HG03039 (cell line): ENCODE data around the gene CD68.
"Not testable (repeated sequence)": the region's sequence is repeated elsewhere in the genome, so short reads cannot be mapped to it uniquely, and the experiment has no call there.

ENCODE experiments used
- ATAC-seq: cut with Tn5 transposase; IDR thresholded peaks from one replicate; pipeline ENCODE4 v1.9.1; 2021; ENCODE audit warnings: mild to moderate bottlenecking, moderate library complexity; ENCODE audit not compliant: unreplicated experiment

CD68 gene

DNA sequence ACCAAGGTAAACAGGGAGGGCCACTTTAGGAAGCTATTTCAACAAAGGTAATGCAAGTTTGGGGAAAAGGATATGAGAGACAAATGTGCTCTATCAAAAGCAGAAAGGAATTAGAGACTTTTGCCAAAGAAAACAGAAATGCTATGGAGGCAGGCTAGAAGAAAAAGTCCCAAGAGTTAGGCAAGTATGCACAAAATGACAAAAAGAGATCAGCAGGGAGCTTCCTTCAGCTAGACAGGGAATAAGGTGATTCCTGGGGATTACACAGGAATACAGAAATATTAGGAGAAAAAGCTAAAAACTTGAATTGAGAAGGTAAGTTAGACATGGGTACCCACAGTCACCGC is 32.8 kb downstream of the CD68 start:
- ATAC-seq: no peak

DNA sequence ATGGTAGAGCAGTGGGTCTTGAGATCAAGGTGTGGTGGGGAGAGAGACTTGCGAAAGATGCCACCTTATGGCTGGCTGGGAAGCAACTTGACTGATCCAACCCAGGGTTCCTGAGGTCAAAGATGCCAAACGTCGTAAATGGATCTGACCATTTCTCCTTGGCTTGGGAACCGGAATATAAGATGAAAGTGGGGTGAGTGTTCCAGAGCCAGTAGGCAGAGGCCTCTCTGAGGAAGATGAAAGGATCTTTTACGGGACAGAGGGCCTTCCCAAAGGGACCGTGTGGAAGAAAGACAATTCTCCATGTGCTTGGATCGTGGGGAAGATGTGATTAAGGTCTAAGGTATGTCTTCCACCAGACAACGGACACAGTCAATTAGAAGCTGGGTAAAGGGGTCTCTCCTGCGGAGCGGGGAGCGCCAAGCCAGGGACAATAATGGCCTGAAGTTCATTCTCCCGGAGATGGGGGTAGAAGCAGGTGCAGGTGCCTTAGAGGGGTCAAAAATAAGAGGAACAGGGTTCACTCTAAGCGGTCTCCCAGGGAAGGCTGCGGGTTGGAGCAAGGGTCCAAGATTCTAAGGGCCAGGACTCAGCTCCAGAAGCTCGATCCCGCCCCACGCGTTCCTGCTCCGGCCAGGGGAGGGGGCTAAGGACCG is 34.5 kb downstream of the CD68 start:
- ATAC-seq: no peak

DNA sequence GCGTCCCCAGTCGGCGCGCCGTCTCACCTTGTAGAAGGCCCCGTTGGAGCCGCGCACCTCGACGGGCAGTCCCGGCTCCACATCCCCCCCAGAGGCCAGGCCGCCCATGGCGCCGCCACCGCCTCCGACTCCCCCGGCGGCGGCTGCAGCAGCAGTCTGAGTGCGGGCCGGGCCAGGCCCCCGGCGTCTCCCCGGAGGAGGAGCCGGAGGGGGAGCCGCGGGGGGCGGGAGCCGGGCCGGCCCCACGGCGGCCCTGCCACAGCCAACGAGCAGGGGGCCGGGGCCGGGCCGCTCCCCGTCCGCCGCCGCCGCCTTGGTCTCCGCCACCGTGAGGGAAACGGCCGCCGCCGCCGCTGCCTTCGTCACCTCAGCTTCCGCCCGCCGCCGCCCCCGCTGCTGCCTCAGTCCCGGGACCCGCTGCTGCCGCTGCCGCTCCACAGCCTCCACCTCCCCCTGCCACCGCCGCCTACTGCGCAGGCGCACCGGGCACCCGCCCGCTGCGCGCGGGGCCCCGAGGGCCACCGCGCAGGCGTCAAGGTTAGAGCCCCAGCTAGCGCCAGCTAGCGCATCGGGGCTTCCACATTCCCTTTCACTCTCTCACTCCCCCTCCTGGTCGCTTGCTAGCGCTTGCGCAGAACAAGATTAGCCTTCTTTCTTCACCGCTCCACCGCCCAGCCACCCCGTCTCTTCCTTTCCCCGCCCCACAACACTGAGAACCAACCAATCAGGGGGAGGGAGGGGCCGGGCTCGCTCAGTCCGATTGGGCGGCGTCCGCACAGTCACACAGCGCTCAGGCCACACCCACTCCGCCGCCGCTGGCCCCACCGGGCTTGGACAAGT is 35.2 kb downstream of the CD68 start, which contains the start of gene FXR2:
Gene FXR2 (minus strand): TSS at position 473 of the 840 bp plus-strand sequence. CDS start 365 bp downstream, at position 108.
- ATAC-seq: peak; percentile 85

DNA sequence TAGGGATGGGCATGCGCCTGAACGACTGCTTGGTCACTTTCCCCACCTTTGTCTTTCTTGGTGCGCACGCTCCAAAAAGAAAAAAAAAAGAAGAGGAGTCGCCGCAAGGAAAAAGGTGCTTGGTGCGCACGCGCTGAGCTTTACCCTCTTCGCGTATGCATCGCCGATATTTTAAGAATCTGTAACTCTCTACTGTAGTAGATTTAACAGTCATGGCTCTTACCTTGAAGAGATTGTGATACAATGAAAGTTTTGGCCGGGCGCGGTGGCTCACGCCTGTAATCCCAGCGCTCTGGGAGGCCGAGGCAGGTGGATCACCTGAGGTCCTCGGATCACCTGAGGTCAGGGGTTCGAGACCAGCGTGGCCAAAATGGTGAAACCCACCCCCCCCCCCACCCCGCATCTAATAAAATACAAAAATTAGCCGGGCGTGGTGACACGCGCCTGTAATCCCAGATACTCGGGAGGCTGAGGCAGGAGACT is 35.9 kb downstream of the CD68 start:
- no peak for ATAC-seq

DNA sequence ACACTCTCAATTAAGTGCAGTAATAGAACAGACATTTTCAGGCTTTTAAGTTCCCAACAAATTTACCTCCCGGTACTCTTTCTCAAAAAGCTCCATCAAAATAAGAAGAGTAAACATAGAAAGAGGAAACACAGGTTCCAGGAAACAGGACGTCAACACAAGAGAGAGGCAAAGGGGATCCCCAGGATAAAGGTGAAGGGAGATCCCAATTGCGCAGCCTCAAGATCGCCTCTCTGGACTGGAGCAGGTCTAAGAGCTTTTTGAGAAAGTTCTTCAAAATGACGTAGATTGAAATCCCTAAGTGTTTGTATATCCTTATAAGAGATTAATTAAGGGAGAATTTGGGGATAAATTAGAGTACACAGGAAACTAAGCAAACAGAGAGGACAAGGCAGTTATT is 39.2 kb downstream of the CD68 start:
- no peak for ATAC-seq

DNA sequence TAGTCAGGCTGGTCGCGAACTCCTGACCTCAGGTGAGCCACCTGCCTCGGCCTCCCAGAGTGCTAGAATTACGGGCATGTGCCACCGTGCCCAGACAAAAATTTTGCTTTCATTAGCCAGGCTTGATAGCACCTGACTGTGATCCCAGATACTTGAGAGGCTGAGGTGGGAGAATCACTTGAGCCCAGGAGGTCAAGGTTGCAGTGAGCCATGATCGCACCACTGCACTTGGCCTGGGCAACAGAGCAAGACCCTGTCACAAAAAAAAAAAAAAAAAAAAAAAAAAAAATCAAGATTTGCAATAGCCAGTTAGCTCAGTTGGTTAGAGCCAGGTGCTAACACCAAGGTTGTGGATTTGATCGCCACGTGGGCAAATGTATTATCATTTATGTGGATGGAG is 41.4 kb downstream of the CD68 start:
- no peak for ATAC-seq

DNA sequence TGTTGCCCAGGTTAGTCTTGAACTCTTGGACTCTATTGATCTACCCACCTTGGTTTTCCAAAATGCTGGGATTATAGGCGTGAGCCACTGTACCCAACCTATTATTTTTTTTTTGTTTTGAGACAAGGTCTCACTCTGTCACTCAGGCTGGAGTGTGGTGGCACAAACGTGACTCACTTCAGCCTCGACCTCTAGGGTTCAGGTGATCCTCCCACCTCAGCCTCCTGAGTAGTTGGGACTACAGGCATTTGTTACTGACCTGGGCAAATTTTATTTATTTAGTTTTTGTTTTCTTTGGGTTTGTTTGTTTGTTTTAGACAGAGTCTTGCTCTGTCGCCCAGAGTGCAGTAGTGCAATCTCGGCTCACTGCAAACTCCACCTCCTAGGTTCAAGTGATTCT is 44.2 kb downstream of the CD68 start:
- ATAC-seq: no peak

DNA sequence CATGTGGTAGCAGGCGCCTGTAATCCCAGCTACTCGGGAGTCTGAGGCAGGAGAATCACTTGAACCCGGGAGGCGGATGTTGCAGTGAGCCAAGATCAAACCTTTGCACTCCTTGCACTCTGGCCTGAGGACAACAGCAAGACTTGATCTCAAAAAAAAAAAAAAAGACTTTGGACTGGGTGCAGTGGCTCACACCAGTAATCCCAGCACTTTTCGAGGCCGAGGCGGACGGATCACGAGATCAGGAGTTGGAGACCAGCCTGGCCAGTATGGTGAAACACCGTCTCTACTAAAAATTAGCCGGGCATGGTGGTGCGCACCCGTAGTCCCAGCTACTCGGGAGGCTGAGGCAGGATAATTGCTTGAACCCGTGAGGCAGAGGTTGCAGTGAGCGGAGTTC is 46.3 kb downstream of the CD68 start:
- ATAC-seq: not testable (repeated sequence)

DNA sequence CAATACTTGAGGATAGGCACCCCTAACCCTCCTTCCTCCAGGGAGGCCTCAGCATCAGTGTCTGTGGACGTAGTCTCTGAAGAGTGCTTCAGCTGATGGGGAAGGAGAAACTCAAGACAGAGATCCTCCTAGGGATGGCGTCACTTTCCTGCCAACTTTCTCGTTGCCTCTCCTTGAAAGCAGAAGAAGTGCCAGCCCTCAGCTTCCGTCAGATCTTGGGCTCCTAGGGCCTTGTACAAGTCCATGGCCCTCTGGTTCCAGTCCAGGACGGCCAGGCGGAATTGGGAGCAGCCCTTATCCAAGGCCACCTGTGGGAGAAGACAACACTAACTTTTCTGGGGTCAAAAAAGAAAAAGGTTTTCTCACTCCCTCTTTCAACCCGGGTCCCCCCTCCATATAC is 46.9 kb downstream of the CD68 start:
- ATAC-seq: no peak

DNA sequence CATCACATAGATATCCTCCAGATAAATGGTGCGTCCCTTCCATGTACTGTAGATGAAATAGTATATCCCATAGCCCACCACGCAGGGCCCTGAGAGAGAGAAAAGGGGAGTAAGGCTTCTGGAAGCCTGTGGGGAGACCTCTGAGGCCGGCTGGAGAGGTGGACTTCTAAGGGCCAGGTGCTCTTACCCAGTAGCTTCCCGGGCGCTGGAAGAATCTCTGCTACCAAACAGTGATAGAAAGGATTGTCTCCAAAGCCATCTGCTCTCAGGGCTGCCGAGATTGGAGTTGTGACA is 47.5 kb downstream of the CD68 start:
- no peak for ATAC-seq

DNA sequence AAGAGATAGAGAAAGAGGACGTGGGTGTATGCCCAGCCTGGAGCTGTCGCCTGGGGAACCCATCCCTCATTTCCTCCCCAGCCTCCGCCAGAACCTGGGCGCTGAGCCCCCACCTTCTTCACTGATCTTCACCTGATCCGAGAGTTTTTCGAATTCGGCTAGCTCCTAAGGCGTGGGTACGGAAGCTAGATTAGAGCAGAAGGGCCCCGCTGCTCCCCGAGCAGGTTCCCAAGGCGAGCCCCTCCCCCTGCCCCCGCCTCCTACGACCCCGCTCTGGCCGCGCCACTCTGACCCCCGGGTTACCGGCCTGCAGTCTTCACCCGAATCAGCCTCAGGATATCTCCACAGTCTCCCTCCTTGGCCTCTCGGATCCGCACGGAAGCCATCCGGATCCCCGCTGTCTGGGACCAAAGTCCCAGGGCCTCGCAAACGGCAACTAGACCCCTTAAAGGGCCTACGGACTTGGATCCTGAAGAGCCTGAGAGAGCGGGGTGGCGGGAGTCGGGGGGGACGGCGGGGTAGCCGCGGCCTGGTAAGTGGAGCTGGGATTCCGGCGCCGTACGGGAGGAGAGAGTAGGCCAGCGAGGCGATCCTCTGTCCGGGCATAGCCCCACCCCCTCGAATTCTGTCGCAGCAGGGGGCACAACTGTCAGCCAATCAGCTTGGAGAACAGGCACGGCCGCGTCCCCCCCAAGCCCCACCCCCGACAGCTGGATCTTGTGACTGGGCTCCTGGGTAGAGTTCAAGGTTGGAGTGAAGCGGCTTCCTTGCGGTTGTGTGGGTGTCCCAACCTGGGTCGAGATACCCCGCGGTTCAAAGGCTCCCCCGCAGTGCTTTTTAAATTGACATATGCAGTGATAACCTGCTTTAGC is 48.0 kb downstream of the CD68 start, which contains the start of gene SAT2:
Gene SAT2 (minus strand): TSS at position 572 of the 872 bp plus-strand sequence. CDS start 186 bp downstream, at position 386.
- ATAC-seq: peak; percentile 62

DNA sequence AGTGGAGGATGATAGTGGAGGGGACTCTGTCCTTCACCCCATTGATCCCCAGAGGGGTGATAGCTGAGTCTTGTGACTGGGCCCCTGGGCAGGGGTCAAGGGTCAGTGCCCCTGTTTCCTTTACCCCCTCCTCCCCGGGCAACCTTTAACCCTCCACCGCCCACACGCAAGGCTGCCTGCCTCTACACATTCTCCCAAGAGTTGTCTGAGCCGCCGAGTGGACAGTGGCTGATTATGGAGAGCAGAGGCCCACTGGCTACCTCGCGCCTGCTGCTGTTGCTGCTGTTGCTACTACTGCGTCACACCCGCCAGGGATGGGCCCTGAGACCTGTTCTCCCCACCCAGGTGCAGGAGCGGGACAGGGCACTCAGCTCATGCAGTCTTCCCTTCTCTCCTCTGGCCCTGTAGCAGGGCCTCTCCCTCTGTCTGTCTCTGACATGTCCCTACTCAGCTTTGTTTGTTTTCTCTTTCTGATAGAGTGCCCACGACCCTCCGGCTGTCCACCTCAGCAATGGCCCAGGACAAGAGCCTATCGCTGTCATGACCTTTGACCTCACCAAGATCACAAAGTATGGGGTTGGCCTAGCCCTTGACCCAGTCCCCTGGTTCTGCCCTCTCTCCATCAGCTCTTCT is 50.6 kb downstream of the CD68 start, which contains the start of gene SHBG:
Gene SHBG (plus strand): TSS at position 197 of the 633 bp plus-strand sequence. CDS start 38 bp downstream, at position 235.
- no peak for ATAC-seq
